GM12891 (cell line): ENCODE measurements around the gene ZFHX2.

ENCODE experiments used
- POLR2A ChIP-seq: IDR thresholded peaks from 2 replicates; pipeline ENCODE4 v1.6.1; 2011; ENCODE audit warnings: low read depth, low read length, control low read depth
- POLR2AphosphoS5 ChIP-seq: IDR thresholded peaks from 2 replicates; pipeline ENCODE4 v1.6.1; 2011; ENCODE audit warnings: low read depth, low read length, control low read depth
- TAF1 ChIP-seq: IDR thresholded peaks from 2 replicates; pipeline ENCODE4 v1.6.1; 2011; ENCODE audit warnings: low read depth, low read length, control low read depth

GRCh38 chr14:23559010-23559925 is 7.7 kb upstream of the ZFHX2 start:
- TF ChIP-seq POLR2A (no peak), POLR2AphosphoS5 (no peak), TAF1 (no peak)
